Neural cell (in vitro differentiated cells): ENCODE data around the gene FOXD2. TPM values are rescaled to one million over a fixed set of nuclear protein-coding genes. Genes with fewer than 3 reads are reported as not detected.
"Not testable (repeated sequence)": the region's sequence is repeated elsewhere in the genome, so short reads cannot be mapped to it uniquely, and the experiment has no call there.

ENCODE experiments used
- H2AFZ ChIP-seq: fragments of 200-600, 300-800 bp; sonication (generic), shearing (Covaris generic); 2 replicates; pipeline ENCODE4 v1.6.0; 2014; ENCODE audit warnings: low read depth, mild to moderate bottlenecking, antibody characterized with exemption, low read length, moderate library complexity
- H3F3A ChIP-seq: fragments of 200-600 bp; shearing (Covaris generic); 2 replicates; pipeline ENCODE4 v1.6.1; 2016; ENCODE audit warnings: mild to moderate bottlenecking, moderate library complexity, mixed read lengths, antibody characterized with exemption, low read length; ENCODE audit not compliant: insufficient read depth, poor library complexity, severe bottlenecking
- H3K27ac ChIP-seq: fragments of 200-600, 300-800 bp; sonication (generic), shearing (Covaris generic); 2 replicates; pipeline ENCODE4 v1.5.1; 2014; ENCODE audit warnings: mild to moderate bottlenecking, low read length, moderate library complexity
- H3K27me3 ChIP-seq: fragments of 300-800, 200-600 bp; sonication (generic), shearing (Covaris generic); 2 replicates; pipeline ENCODE4 v1.6.0; 2014; ENCODE audit warnings: mild to moderate bottlenecking, low read depth, low read length, moderate library complexity; ENCODE audit not compliant: insufficient read depth
- H3K36me3 ChIP-seq: fragments of 300-800, 200-600 bp; sonication (generic), shearing (Covaris generic); 2 replicates; pipeline ENCODE4 v1.5.1; 2014; ENCODE audit warnings: mild to moderate bottlenecking, antibody characterized with exemption, low read length, moderate library complexity; ENCODE audit not compliant: insufficient read depth
- H3K4me2 ChIP-seq: fragments of 300-800, 200-600 bp; sonication (generic), shearing (Covaris generic); 2 replicates; pipeline ENCODE4 v1.6.0; 2014; ENCODE audit warnings: mild to moderate bottlenecking, low read length
- H3K4me3 ChIP-seq: fragments of 300-800, 200-600 bp; sonication (generic), shearing (Covaris generic); 2 replicates; pipeline ENCODE4 v1.5.1; 2014; ENCODE audit warnings: mild to moderate bottlenecking, low read length, moderate library complexity
- H3K79me2 ChIP-seq: fragments of 200-600 bp; shearing (Covaris generic); replicated peaks from 2 replicates; pipeline ENCODE4 v1.6.0; 2014; ENCODE audit warnings: mild to moderate bottlenecking, low read length, moderate library complexity; ENCODE audit not compliant: insufficient read depth
- H3K9ac ChIP-seq: fragments of 300-800, 200-600 bp; sonication (generic), shearing (Covaris generic); 2 replicates; pipeline ENCODE4 v1.6.1; 2016; ENCODE audit warnings: mild to moderate bottlenecking, low read length, mixed read lengths
- H3K9me2 ChIP-seq: fragments of 200-600 bp; shearing (Covaris generic); 2 replicates; pipeline ENCODE4 v1.6.1; 2016; ENCODE audit warnings: mild to moderate bottlenecking, low read length, mixed read lengths; ENCODE audit not compliant: insufficient read depth
- H3K9me3 ChIP-seq: fragments of 200-600, 300-800 bp; sonication (generic), shearing (Covaris generic); 2 replicates; pipeline ENCODE4 v1.6.1; 2016; ENCODE audit warnings: mild to moderate bottlenecking, mixed run types, low read length, moderate library complexity, mixed read lengths
- H4K20me1 ChIP-seq: fragments of 200-600 bp; shearing (Covaris generic); 2 replicates; pipeline ENCODE4 v1.6.1; 2016; ENCODE audit warnings: mild to moderate bottlenecking, mixed run types; ENCODE audit not compliant: insufficient read depth
- EP300 ChIP-seq: fragments of 450-650 bp; conservative IDR thresholded peaks from 2 replicates; pipeline ENCODE4 v1.6.1; 2014; ENCODE audit warnings: antibody characterized with exemption, mild to moderate bottlenecking, moderate library complexity; ENCODE audit not compliant: poor library complexity, severe bottlenecking
- EZH2 ChIP-seq: fragments of 200-600, 300-800 bp; shearing (Covaris generic), sonication (generic); IDR thresholded peaks from 2 replicates; pipeline ENCODE4 v1.6.1; 2014; ENCODE audit warnings: antibody characterized with exemption, low read length, borderline replicate concordance, mild to moderate bottlenecking; ENCODE audit not compliant: insufficient read depth, poor library complexity, severe bottlenecking
- MXI1 ChIP-seq: fragments of 450-650 bp; conservative IDR thresholded peaks from 2 replicates; pipeline ENCODE4 v1.6.1; 2014; ENCODE audit warnings: antibody characterized with exemption, mild to moderate bottlenecking; ENCODE audit not compliant: poor library complexity, severe bottlenecking
- POLR2AphosphoS5 ChIP-seq: IDR thresholded peaks from 2 replicates; pipeline ENCODE4 v1.6.1; 2012
- RAD21 ChIP-seq: fragments of 450-650 bp; conservative IDR thresholded peaks from 2 replicates; pipeline ENCODE4 v1.6.1; 2014; ENCODE audit warnings: antibody characterized with exemption, mild to moderate bottlenecking, moderate library complexity
- SMC3 ChIP-seq: fragments of 450-650 bp; conservative IDR thresholded peaks from 2 replicates; pipeline ENCODE4 v1.6.1; 2014; ENCODE audit warnings: antibody characterized with exemption, mild to moderate bottlenecking, moderate library complexity; ENCODE audit not compliant: poor library complexity
- TAF1 ChIP-seq: IDR thresholded peaks from 2 replicates; pipeline ENCODE4 v1.6.1; 2012; ENCODE audit warnings: low read depth
- polyA plus RNA-seq: library from polyadenylated mRNA; depleted of rRNA; stranded (reverse); fragments of >200 nt; gene quantifications from 2 replicates; pipeline ENCODE4 v1.2.3, GENCODE V29; 2014
- TF ChIP-seq, protein P1 (sequence below): fragments of 450-650 bp; IDR thresholded peaks from 2 replicates; pipeline ENCODE4 v1.5.1; 2014; ENCODE audit warnings: antibody characterized with exemption, mild to moderate bottlenecking, moderate library complexity; ENCODE audit not compliant: poor library complexity, severe bottlenecking
- TF ChIP-seq, protein P2 (sequence below): IDR thresholded peaks from 2 replicates; pipeline ENCODE4 v1.6.1; 2012; ENCODE audit warnings: borderline replicate concordance

The FOXD2 gene
- polyA plus RNA-seq, 1 donor from 2014 or later = not detected

DNA sequence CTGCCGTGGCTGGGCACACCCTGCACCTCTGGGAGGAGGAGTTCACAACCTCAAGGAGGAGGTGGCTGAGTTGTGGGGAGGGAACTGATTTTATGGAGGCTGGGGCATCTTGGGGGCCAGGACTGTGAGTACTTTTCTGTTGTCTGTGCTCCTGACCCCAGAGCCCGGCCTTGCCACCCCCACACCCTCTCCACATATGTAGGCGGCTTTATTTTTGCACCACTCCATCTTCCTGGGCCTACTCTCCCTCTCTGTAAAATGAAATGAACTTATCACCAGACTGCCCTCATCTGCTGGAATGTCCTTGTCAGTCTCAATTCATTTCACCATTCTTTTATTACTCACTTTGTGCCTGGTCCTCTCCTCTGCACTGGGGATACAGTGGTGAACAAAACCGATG is 12.8 kb downstream of the FOXD2 start:
- Histone ChIP-seq H2AFZ (no peak overlapping the region), H3K27me3 (peaks cover 81% of the 10 kb centered on the region), H3K9me2 (no peaks in the 10 kb centered on the region), H3K4me2 (no peak overlapping the region), H3K79me2 (no peaks in the 10 kb centered on the region), H3K9ac (no peak overlapping the region), H3F3A (no peaks in the 10 kb centered on the region), H3K9me3 (no peaks in the 10 kb centered on the region), H3K27ac (no peak overlapping the region), H4K20me1 (no peaks in the 10 kb centered on the region), H3K4me3 (no peak overlapping the region), H3K36me3 (no peaks in the 10 kb centered on the region)
- TF ChIP-seq, protein P1, sequence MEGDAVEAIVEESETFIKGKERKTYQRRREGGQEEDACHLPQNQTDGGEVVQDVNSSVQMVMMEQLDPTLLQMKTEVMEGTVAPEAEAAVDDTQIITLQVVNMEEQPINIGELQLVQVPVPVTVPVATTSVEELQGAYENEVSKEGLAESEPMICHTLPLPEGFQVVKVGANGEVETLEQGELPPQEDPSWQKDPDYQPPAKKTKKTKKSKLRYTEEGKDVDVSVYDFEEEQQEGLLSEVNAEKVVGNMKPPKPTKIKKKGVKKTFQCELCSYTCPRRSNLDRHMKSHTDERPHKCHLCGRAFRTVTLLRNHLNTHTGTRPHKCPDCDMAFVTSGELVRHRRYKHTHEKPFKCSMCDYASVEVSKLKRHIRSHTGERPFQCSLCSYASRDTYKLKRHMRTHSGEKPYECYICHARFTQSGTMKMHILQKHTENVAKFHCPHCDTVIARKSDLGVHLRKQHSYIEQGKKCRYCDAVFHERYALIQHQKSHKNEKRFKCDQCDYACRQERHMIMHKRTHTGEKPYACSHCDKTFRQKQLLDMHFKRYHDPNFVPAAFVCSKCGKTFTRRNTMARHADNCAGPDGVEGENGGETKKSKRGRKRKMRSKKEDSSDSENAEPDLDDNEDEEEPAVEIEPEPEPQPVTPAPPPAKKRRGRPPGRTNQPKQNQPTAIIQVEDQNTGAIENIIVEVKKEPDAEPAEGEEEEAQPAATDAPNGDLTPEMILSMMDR = no peak
- TF ChIP-seq EZH2 (no peak), POLR2AphosphoS5 (no peak), TAF1 (no peak), SMC3 (no peak), RAD21 (no peak)
- TF ChIP-seq, protein P2, sequence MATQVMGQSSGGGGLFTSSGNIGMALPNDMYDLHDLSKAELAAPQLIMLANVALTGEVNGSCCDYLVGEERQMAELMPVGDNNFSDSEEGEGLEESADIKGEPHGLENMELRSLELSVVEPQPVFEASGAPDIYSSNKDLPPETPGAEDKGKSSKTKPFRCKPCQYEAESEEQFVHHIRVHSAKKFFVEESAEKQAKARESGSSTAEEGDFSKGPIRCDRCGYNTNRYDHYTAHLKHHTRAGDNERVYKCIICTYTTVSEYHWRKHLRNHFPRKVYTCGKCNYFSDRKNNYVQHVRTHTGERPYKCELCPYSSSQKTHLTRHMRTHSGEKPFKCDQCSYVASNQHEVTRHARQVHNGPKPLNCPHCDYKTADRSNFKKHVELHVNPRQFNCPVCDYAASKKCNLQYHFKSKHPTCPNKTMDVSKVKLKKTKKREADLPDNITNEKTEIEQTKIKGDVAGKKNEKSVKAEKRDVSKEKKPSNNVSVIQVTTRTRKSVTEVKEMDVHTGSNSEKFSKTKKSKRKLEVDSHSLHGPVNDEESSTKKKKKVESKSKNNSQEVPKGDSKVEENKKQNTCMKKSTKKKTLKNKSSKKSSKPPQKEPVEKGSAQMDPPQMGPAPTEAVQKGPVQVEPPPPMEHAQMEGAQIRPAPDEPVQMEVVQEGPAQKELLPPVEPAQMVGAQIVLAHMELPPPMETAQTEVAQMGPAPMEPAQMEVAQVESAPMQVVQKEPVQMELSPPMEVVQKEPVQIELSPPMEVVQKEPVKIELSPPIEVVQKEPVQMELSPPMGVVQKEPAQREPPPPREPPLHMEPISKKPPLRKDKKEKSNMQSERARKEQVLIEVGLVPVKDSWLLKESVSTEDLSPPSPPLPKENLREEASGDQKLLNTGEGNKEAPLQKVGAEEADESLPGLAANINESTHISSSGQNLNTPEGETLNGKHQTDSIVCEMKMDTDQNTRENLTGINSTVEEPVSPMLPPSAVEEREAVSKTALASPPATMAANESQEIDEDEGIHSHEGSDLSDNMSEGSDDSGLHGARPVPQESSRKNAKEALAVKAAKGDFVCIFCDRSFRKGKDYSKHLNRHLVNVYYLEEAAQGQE = no peak

DNA sequence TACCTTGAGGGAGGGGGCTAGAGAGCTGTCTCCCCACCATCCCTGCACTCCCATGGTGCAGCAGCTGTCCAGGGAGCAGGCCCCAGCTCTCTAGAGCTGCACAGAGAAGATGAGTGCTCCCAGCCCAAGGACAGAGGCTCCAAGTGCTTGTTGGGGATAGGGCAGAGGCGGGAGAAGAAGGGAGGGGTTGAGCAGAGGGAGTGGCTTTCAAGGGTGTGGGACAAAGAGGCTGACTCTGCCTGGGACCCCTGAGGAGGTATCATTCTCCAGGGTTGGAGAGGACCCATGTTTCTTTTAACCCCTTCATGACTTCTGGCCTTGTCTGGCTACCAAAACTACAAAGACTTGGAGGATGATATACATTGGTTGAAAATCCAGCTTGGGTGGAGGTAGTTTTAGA is 14.6 kb downstream of the FOXD2 start:
- no peaks in the 10 kb centered on the region for H4K20me1 ChIP-seq
- no peak overlapping the region for H2AFZ ChIP-seq
- no peak overlapping the region for H3K4me2 ChIP-seq
- H3K9ac ChIP-seq = no peak overlapping the region
- H3K79me2 ChIP-seq = no peaks in the 10 kb centered on the region
- no peaks in the 10 kb centered on the region for H3K36me3 ChIP-seq
- no peaks in the 10 kb centered on the region for H3K9me3 ChIP-seq
- TF ChIP-seq POLR2AphosphoS5 = no peak
- TF ChIP-seq, protein P1 = no peak
- no peak for TF ChIP-seq EZH2
- no peak for TF ChIP-seq MXI1
- no peak for TF ChIP-seq EP300
- TF ChIP-seq, protein P2 = no peak
- H3F3A ChIP-seq = no peaks in the 10 kb centered on the region
- peaks cover 73% of the 10 kb centered on the region for H3K27me3 ChIP-seq
- no peaks in the 10 kb centered on the region for H3K9me2 ChIP-seq
- H3K27ac ChIP-seq = no peak overlapping the region
- no peak overlapping the region for H3K4me3 ChIP-seq

DNA sequence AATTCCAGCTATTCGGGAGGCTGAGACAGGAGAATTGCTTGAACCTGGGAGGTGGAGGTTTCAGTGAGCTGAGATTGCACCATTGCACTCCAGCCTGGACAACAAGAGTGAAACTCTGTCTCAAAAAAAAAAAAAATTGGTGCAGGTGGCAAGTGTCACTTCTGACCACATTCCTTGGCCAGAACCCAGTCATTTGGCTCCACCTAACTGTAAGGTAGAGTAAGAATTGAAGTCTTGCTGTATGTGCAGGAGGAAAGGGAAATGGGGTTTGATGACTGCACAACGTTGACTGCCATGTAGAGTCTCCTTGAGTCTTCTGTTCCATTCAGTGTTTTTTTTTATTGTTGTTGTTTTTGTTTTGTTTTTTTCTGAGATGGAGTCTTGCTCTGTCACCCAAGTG is 16.1 kb downstream of the FOXD2 start:
- not testable (repeated sequence) for H3K79me2 ChIP-seq, H3K27ac ChIP-seq, H3K9ac ChIP-seq, H3F3A ChIP-seq, H3K4me2 ChIP-seq, H2AFZ ChIP-seq, H3K9me3 ChIP-seq, H3K9me2 ChIP-seq, H4K20me1 ChIP-seq, H3K36me3 ChIP-seq, H3K4me3 ChIP-seq
- peaks cover 63% of the 10 kb centered on the region for H3K27me3 ChIP-seq
